A673 (cell line): ENCODE measurements around the gene RASIP1. TPM values are rescaled to one million over a fixed set of nuclear protein-coding genes. Genes with fewer than 3 reads are reported as not detected.
"Not testable (repeated sequence)": the region's sequence is repeated elsewhere in the genome, so short reads cannot be mapped to it uniquely, and the experiment has no call there.

Experiments
- BruUV-seq: library from RNA; stranded (reverse); fragments of 400-500 nt; replicated peaks from 2 replicates; lab custom pipeline; 2021; lab: Mats Ljungman, UMichigan
- CTCF ChIA-PET: fragments of 300-600 bp; sonication (Branson Sonifier 250); formaldehyde crosslinking; loops from one replicate; lab custom pipeline; 2022; ENCODE audit warnings: antibody characterized with exemption; lab: Charles Lee
- POLR2A ChIA-PET: fragments of 300-600 bp; sonication (Branson Sonifier 250); formaldehyde crosslinking; loops from one replicate; lab custom pipeline; 2022; ENCODE audit warnings: antibody characterized with exemption; ENCODE audit not compliant: low non-redundant PET; lab: Charles Lee
- DNase-seq: peaks from one replicate; pipeline ENCODE4 v3.0.0-alpha.2; 2015; ENCODE audit warnings: low spot score
- H3K27ac ChIP-seq: fragments of 200-600 bp; sonication (generic); 2 replicates; pipeline ENCODE4 v1.5.1; 2016; ENCODE audit warnings: mixed run types, low read depth, mild to moderate bottlenecking, mixed read lengths, antibody characterized with exemption, low read length; ENCODE audit not compliant: poor library complexity, severe bottlenecking
- H3K27me3 ChIP-seq: fragments of 200-600 bp; sonication (generic); replicated peaks from 2 replicates; pipeline ENCODE4 v1.6.1; 2017; ENCODE audit warnings: mixed run types, low read depth, mild to moderate bottlenecking, mixed read lengths, antibody characterized with exemption, low read length; ENCODE audit not compliant: insufficient read depth, poor library complexity
- H3K36me3 ChIP-seq: fragments of 200-600 bp; sonication (generic); 2 replicates; pipeline ENCODE4 v1.6.1; 2016; ENCODE audit warnings: mixed run types, mild to moderate bottlenecking, mixed read lengths, antibody characterized with exemption, low read length; ENCODE audit not compliant: insufficient read depth, poor library complexity, severe bottlenecking
- H3K4me1 ChIP-seq: fragments of 200-600 bp; sonication (generic); 2 replicates; pipeline ENCODE4 v1.6.1; 2017; ENCODE audit warnings: mixed run types, mild to moderate bottlenecking, mixed read lengths, antibody characterized with exemption, low read length; ENCODE audit not compliant: insufficient read depth, poor library complexity, severe bottlenecking
- H3K4me3 ChIP-seq: fragments of 200-600 bp; sonication (generic); 2 replicates; pipeline ENCODE4 v1.5.1; 2016; ENCODE audit warnings: low read depth, mixed run types, mild to moderate bottlenecking, mixed read lengths, low read length; ENCODE audit not compliant: poor library complexity, severe bottlenecking
- H3K9me3 ChIP-seq: fragments of 200-600 bp; sonication (generic); 2 replicates; pipeline ENCODE4 v1.6.1; 2016; ENCODE audit warnings: mixed run types, low read depth, mild to moderate bottlenecking, mixed read lengths, antibody characterized with exemption, low read length; ENCODE audit not compliant: poor library complexity, severe bottlenecking
- CTCF ChIP-seq: fragments of 300-800, 200-600 bp; sonication (generic); conservative IDR thresholded peaks from 2 replicates; pipeline ENCODE4 v1.5.1; 2017; ENCODE audit warnings: low read depth, mild to moderate bottlenecking, antibody characterized with exemption, low read length, moderate library complexity, mixed read lengths
- EZH2 ChIP-seq: fragments of 200-600 bp; sonication (generic); IDR thresholded peaks from 2 replicates; pipeline ENCODE4 v1.6.1; 2017; ENCODE audit warnings: borderline replicate concordance, low read depth, mild to moderate bottlenecking, mixed read lengths, antibody characterized with exemption, low read length; ENCODE audit not compliant: poor library complexity, severe bottlenecking
- intact Hi-C: fragments of 100-400 bp; cut with micrococcal nuclease; formaldehyde crosslinking; loops from one replicate; pipeline ENCODE4 v1.10.0; 2022; ENCODE audit not compliant: unreplicated experiment
- total RNA-seq: library from RNA; stranded (reverse); gene quantifications from 2 replicates; pipeline ENCODE4 v1.2.3, GENCODE V29; 2021

Gene RASIP1
- total RNA-seq, 1 experiment from 2014 or later, result 3.8 TPM

- intact Hi-C loops, result no loop called here
- H3K4me3 ChIP-seq, result peak within 1 kb of the TSS; percentile 56
These were observed 20.9 kb downstream of the RASIP1 start, which contains the start of gene MAMSTR for GRCh38 chr19:48719263-48720171. TSS of gene MAMSTR (minus strand) at chr19:48719725. CDS start at chr19:48719031, 694 bp downstream.

DNA sequence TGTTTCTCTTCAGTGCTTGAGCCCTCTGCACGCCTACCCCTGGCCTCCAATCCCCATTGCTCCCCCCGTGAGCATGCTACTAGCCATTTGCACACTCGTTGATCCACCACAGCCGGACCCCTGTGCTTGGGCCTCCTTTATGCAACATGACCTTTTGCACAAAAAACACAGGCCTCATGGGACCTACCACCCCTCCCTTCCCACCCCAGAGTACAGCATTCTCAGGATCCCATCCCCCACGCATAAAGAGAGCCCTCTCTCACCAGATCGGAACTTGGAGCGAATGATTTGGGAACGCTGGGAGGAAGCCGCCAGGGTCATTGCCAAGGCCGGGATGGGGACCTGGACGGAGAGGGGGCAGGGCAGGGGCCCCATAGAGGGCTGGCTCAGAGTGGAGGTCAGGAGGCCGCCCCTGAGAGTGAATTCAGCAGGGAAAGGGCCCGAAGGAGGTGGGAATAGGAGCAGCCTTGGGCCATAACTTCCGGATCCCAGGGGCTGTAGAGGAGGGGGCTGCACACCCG, 21.6 kb downstream of the RASIP1 start:
- DNase-seq, result no peak
- ChIA-PET POLR2A (no interaction called here), CTCF (no interaction called here)
- H3K4me1 ChIP-seq, result peaks cover 45% of the 10 kb centered on the region
- H3K36me3 ChIP-seq, result no peaks in the 10 kb centered on the region
- peak overlapping the region; percentile 51 for H3K27ac ChIP-seq
- intact Hi-C loops, result no loop called here
- no peaks in the 10 kb centered on the region for H3K27me3 ChIP-seq
- H3K9me3 ChIP-seq, result no peaks in the 10 kb centered on the region
- no TSS peak for BruUV-seq
- TF ChIP-seq CTCF (no peak), EZH2 (no peak)
- no peak overlapping the region for H3K4me3 ChIP-seq

More at GRCh38 chr19:48719263-48720171, 20.9 kb downstream of the RASIP1 start, which contains the start of gene MAMSTR:
- BruUV-seq, result no TSS peak
- Histone ChIP-seq H3K36me3 (no peaks in the 10 kb centered on the region), H3K9me3 (no peaks in the 10 kb centered on the region), H3K27me3 (no peaks in the 10 kb centered on the region), H3K27ac (peak within 1 kb of the TSS; percentile 84), H3K4me1 (peaks cover 52% of the 10 kb centered on the region)
- TF ChIP-seq EZH2 (no peak), CTCF (no peak)
- no peak for DNase-seq
- ChIA-PET POLR2A (no interaction called here), CTCF (no interaction called here)

DNA sequence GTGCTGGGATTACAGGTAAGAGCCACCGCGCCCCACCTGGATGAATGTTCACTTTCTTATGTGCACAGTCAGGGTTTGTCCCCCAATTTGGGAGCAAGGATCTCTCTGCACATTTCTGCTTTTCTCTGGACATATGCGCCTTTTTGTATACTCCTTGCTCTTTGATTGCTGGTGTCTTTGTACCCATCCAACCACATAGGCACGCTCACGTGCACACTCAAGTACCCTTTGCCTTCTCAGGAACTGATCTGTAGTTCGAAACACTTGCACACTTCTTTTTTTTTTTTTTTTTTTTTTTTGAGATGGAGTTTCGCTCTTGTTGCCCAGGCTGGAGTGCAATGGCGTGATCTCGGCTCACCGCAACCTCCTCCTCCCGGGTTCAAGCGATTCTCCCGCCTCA, 22.3 kb downstream of the RASIP1 start:
- H3K4me3 ChIP-seq, H3K27ac ChIP-seq, H3K27me3 ChIP-seq, BruUV-seq, POLR2A ChIA-PET, CTCF ChIA-PET, intact Hi-C loops, H3K9me3 ChIP-seq, H3K36me3 ChIP-seq, DNase-seq: not testable (repeated sequence)
- H3K4me1 ChIP-seq, result peaks cover 44% of the 10 kb centered on the region
